GM21723 (cell line): Measurements from ENCODE around the gene MIPEP.
A peak's percentile ranks its signal among the peaks of the same experiment; 100 is the strongest.
"Not testable (repeated sequence)": the region's sequence is repeated elsewhere in the genome, so short reads cannot be mapped to it uniquely, and the experiment has no call there.

Experiments used
- ATAC-seq: cut with Tn5 transposase; IDR thresholded peaks from one replicate; pipeline ENCODE4 v1.9.1; 2021; ENCODE audit warnings: mild to moderate bottlenecking, moderate library complexity; ENCODE audit not compliant: unreplicated experiment

The MIPEP gene

GRCh38 chr13:23778002-23778652 lies 111.1 kb downstream of the MIPEP start:
- no peak for ATAC-seq

- ATAC-seq = peak; percentile 32
Measured at GRCh38 chr13:23777575-23777870, 111.7 kb downstream of the MIPEP start.

GRCh38 chr13:23776698-23777574 lies 112.3 kb downstream of the MIPEP start:
- ATAC-seq = peak; percentile 96

- ATAC-seq = no peak
Measured at GRCh38 chr13:23772717-23773116, 116.5 kb downstream of the MIPEP start.

- no peak for ATAC-seq
Measured at GRCh38 chr13:23771956-23772355, 117.2 kb downstream of the MIPEP start.

GRCh38 chr13:23771552-23771951 lies 117.6 kb downstream of the MIPEP start:
- ATAC-seq = peak; percentile 91

GRCh38 chr13:23770973-23771372 lies 118.2 kb downstream of the MIPEP start:
- no peak for ATAC-seq

GRCh38 chr13:23770428-23770827 lies 118.8 kb downstream of the MIPEP start:
- ATAC-seq = no peak

GRCh38 chr13:23769401-23769800 lies 119.8 kb downstream of the MIPEP start:
- ATAC-seq = no peak

GRCh38 chr13:23767838-23768237 lies 121.4 kb downstream of the MIPEP start:
- no peak for ATAC-seq

GRCh38 chr13:23766939-23767338 lies 122.3 kb downstream of the MIPEP start:
- ATAC-seq = no peak

GRCh38 chr13:23766283-23766682 lies 122.9 kb downstream of the MIPEP start:
- ATAC-seq = no peak

- ATAC-seq = no peak
Measured at GRCh38 chr13:23765531-23765930, 123.7 kb downstream of the MIPEP start.

- ATAC-seq = no peak
Measured at GRCh38 chr13:23763318-23763717, 125.9 kb downstream of the MIPEP start.

- not testable (repeated sequence) for ATAC-seq
Measured at GRCh38 chr13:23761760-23762159, 127.4 kb downstream of the MIPEP start.

GRCh38 chr13:23760000-23760399 lies 129.2 kb downstream of the MIPEP start:
- ATAC-seq = no peak

- no peak for ATAC-seq
Measured at GRCh38 chr13:23758798-23759527, 130.2 kb downstream of the MIPEP start.

GRCh38 chr13:23754997-23755396 lies 134.2 kb downstream of the MIPEP start:
- ATAC-seq = no peak

GRCh38 chr13:23754506-23754905 lies 134.7 kb downstream of the MIPEP start:
- no peak for ATAC-seq

GRCh38 chr13:23753458-23753857 lies 135.7 kb downstream of the MIPEP start:
- ATAC-seq = no peak

- ATAC-seq = peak; percentile 70
Measured at GRCh38 chr13:23752111-23753001, 136.8 kb downstream of the MIPEP start.
